A549 (cell line): ENCODE measurements around the gene CSNK1E. TPM values are rescaled to one million over a fixed set of nuclear protein-coding genes. Genes with fewer than 3 reads are reported as not detected.

Experiments used
- ATAC-seq, 2 experiments: fragments of 200-7000 bp in 1 of 2; fragments of >200 bp in 1 of 2; cut with Nextera tagmentation in 1 of 2; cut with Tn5 transposase in 1 of 2; 3 replicates each; pipeline versions ENCODE4 v1.8.0 to v1.9.1; 2018 to 2020; ENCODE audit warnings: mild to moderate bottlenecking in 1 of 2, moderate library complexity in 1 of 2
- CTCF ChIA-PET: fragments of 300-600 bp; sonication (Branson Sonifier 250); formaldehyde crosslinking; extraction: SDS; loops from one replicate; lab custom pipeline; 2021; ENCODE audit warnings: antibody characterized with exemption, inconsistent platforms; lab: Yijun Ruan, JAX
- POLR2A ChIA-PET: fragments of 350-600 bp; formaldehyde crosslinking; extraction: SDS; loops from one replicate; lab custom pipeline; 2021; ENCODE audit warnings: antibody characterized with exemption, inconsistent platforms; lab: Yijun Ruan, JAX
- DNase-seq, 2 experiments: peaks; one replicate each; pipeline versions ENCODE4 v3.0.0 to v3.0.0-alpha.2; 2011 to 2016; ENCODE audit warnings: low read depth in 1 of 2, low spot score in 1 of 2
- FAIRE-seq: peaks from 2 replicates; lab custom pipeline; 2011; peaks lifted over from hg19 to GRCh38; lab: Jason Lieb, UNC
- H3K27ac ChIP-seq, 2 experiments: fragments of >200 bp; sonication (Bioruptor Twin); formaldehyde crosslinking; 3 replicates each; pipeline ENCODE4 v1.5.1; 2016 to 2017
- H3K4me1 ChIP-seq: fragments of >200 bp; sonication (Bioruptor Twin); formaldehyde crosslinking; 3 replicates; pipeline ENCODE4 v1.6.1; 2016
- H3K4me2 ChIP-seq: fragments of >200 bp; sonication (Bioruptor Twin); formaldehyde crosslinking; 3 replicates; pipeline ENCODE4 v1.6.1; 2016
- H3K4me3 ChIP-seq: fragments of >200 bp; sonication (Bioruptor Twin); formaldehyde crosslinking; 3 replicates; pipeline ENCODE4 v1.5.1; 2016
- H3K9me3 ChIP-seq: fragments of >200 bp; sonication (Bioruptor Twin); formaldehyde crosslinking; 3 replicates; pipeline ENCODE4 v1.6.1; 2016
- BHLHE40 ChIP-seq: IDR thresholded peaks from 2 replicates; pipeline ENCODE4 v1.6.1; 2012; ENCODE audit warnings: low read depth, low read length, inconsistent platforms
- CBX2 ChIP-seq: fragments of 200-600 bp; sonication (generic); IDR thresholded peaks from 2 replicates; pipeline ENCODE4 v1.6.1; 2016; ENCODE audit warnings: low read depth, mild to moderate bottlenecking, borderline replicate concordance
- CHD2 ChIP-seq: fragments of 150-350 bp; IDR thresholded peaks from 2 replicates; pipeline ENCODE4 v1.6.1; 2014; ENCODE audit warnings: low read length; ENCODE audit not compliant: partially characterized antibody
- E2F6 ChIP-seq: IDR thresholded peaks from 2 replicates; pipeline ENCODE4 v1.6.1; 2012; ENCODE audit warnings: low read depth, borderline replicate concordance
- EHMT2 ChIP-seq: fragments of 200-600 bp; sonication (generic); IDR thresholded peaks from 2 replicates; pipeline ENCODE4 v1.6.1; 2016; ENCODE audit warnings: antibody characterized with exemption, low read depth, mild to moderate bottlenecking, moderate library complexity
- HDAC2 ChIP-seq: fragments of 200-600 bp; sonication (generic); IDR thresholded peaks from 2 replicates; pipeline ENCODE4 v1.6.1; 2016
- HMGXB4 ChIP-seq: fragments of 250-450 bp; sonication (Bioruptor Pico); IDR thresholded peaks from 2 replicates; pipeline ENCODE4 v1.5.0; 2021; ENCODE audit warnings: mild to moderate bottlenecking, moderate library complexity, borderline replicate concordance
- HOXB13 ChIP-seq: fragments of 250-450 bp; sonication (Bioruptor Pico); IDR thresholded peaks from 2 replicates; pipeline ENCODE4 v1.5.0; 2020; ENCODE audit warnings: low read depth, mild to moderate bottlenecking, moderate library complexity
- MAX ChIP-seq: IDR thresholded peaks from 2 replicates; pipeline ENCODE4 v1.6.1; 2012
- REST ChIP-seq: fragments of 200-600 bp; sonication (generic); IDR thresholded peaks from 2 replicates; pipeline ENCODE4 v1.6.1; 2016; ENCODE audit warnings: antibody characterized with exemption, mild to moderate bottlenecking, moderate library complexity
- RFX5 ChIP-seq: fragments of 450-650 bp; IDR thresholded peaks from 2 replicates; pipeline ENCODE4 v1.7.1; 2014; ENCODE audit warnings: antibody characterized with exemption, mild to moderate bottlenecking, moderate library complexity
- RNF2 ChIP-seq: fragments of 200-600 bp; sonication (generic); IDR thresholded peaks from 2 replicates; pipeline ENCODE4 v1.6.1; 2016; ENCODE audit warnings: low read depth, mild to moderate bottlenecking, antibody characterized with exemption, moderate library complexity, borderline replicate concordance
- USF2 ChIP-seq: fragments of 450-650 bp; IDR thresholded peaks from 2 replicates; pipeline ENCODE4 v1.6.1; 2014; ENCODE audit warnings: antibody characterized with exemption
- ZSCAN20 ChIP-seq: fragments of 250-450 bp; sonication (Bioruptor Pico); IDR thresholded peaks from 2 replicates; pipeline ENCODE4 v1.8.0; 2022; ENCODE audit warnings: mild to moderate bottlenecking, moderate library complexity
- WGBS: methylation state at CpG from one replicate; pipeline ENCODE4 v1.1.6; 2017; ENCODE audit errors: missing lambda C conversion rate; 5-methylcytosine and 5-hydroxymethylcytosine counted together
- polyA plus RNA-seq, 4 experiments: library from polyadenylated mRNA; depleted of rRNA in 3 of 4; stranded (reverse); fragments of >200 nt; fragmentation: RNase III in 1 of 4; extraction: RNeasy Plus Mini Kit Qiagen cat#74134 plus additional on column Dnase treatment in 1 of 4; gene quantifications; 2 replicates in 3 of 4; 3 replicates in 1 of 4; pipeline ENCODE4 v1.2.3, GENCODE V29; 2011 to 2017

Gene CSNK1E
- polyA plus RNA-seq, 2 of the 4 experiments (the other 2 are of a cell fraction), result 59.3 to 60.9 TPM

GRCh38 chr22:38304526-38304925, 12.7 kb downstream of the CSNK1E start:
- ATAC-seq (0 out of 6 replicates have a peak, but pooled peaks of 1 of the 2 experiments have one; percentile 33), DNase-seq (no peak), FAIRE-seq (no peak)
- no peak overlapping the region for H3K4me2 ChIP-seq
- no peak overlapping the region for H3K27ac ChIP-seq
- H3K9me3 ChIP-seq, result no peaks in the 10 kb centered on the region
- ChIA-PET CTCF (no interaction called here), POLR2A (no interaction called here)
- TF ChIP-seq HMGXB4, result no peak
- H3K4me1 ChIP-seq, result peaks cover 24% of the 10 kb centered on the region
- WGBS, result 89% methylated on average over 13 of the region's 13 CpGs
- H3K4me3 ChIP-seq, result no peak overlapping the region

- WGBS, result 90% methylated on average over 4 of the region's 5 CpGs
- DNase-seq, result no peak
- no peak overlapping the region for H3K4me3 ChIP-seq
- TF ChIP-seq RNF2 (no peak), BHLHE40 (no peak), EHMT2 (no peak), HOXB13 (CRISPR knock-in tag) (no peak), USF2 (no peak), HDAC2 (no peak), CHD2 (no peak), REST (no peak), CBX2 (no peak), HMGXB4 (no peak), RFX5 (no peak), ZSCAN20 (no peak), MAX (no peak), E2F6 (no peak)
- no peak overlapping the region for H3K27ac ChIP-seq
- CTCF ChIA-PET, result no interaction called here
- POLR2A ChIA-PET, result no interaction called here
- FAIRE-seq, result no peak
- H3K4me2 ChIP-seq, result no peak overlapping the region
- H3K9me3 ChIP-seq, result no peaks in the 10 kb centered on the region
- peaks cover 24% of the 10 kb centered on the region for H3K4me1 ChIP-seq
- no peak for ATAC-seq
These were observed 13.3 kb downstream of the CSNK1E start for GRCh38 chr22:38303974-38304373.
